VCaP (cell line): Measurements from ENCODE around the gene ATP6V1B1.

Experiments used
- H3K27ac ChIP-seq: fragments of 450-650 bp; 2 replicates; pipeline ENCODE4 v1.5.1; 2017
- CTCF ChIP-seq: fragments of 450-650 bp; conservative IDR thresholded peaks from 2 replicates; pipeline ENCODE4 v1.5.1; 2017; ENCODE audit warnings: mild to moderate bottlenecking, moderate library complexity

The ATP6V1B1 gene

GRCh38 chr2:70962211-70962884, 26.6 kb downstream of the ATP6V1B1 start:
- TF ChIP-seq CTCF: no peak
- no peak overlapping the region for H3K27ac ChIP-seq

GRCh38 chr2:70962885-70963878, 27.5 kb downstream of the ATP6V1B1 start:
- no peak overlapping the region for H3K27ac ChIP-seq
- no peak for TF ChIP-seq CTCF

- no peak for TF ChIP-seq CTCF
- H3K27ac ChIP-seq: no peak overlapping the region
These were observed 28.4 kb downstream of the ATP6V1B1 start for GRCh38 chr2:70964133-70964532.

GRCh38 chr2:70964596-70965386, 29.1 kb downstream of the ATP6V1B1 start:
- no peak overlapping the region for H3K27ac ChIP-seq
- no peak for TF ChIP-seq CTCF

- no peak overlapping the region for H3K27ac ChIP-seq
- TF ChIP-seq CTCF: no peak
These were observed 29.8 kb downstream of the ATP6V1B1 start for GRCh38 chr2:70965506-70965905.

GRCh38 chr2:70966681-70967080, 31.0 kb downstream of the ATP6V1B1 start:
- no peak overlapping the region for H3K27ac ChIP-seq
- no peak for TF ChIP-seq CTCF

GRCh38 chr2:70967189-70967588, 31.5 kb downstream of the ATP6V1B1 start:
- no peak for TF ChIP-seq CTCF
- H3K27ac ChIP-seq: no peak overlapping the region
